Measurements from ENCODE around the gene PPAN. TPM values are rescaled to one million over a fixed set of nuclear protein-coding genes. Genes with fewer than 3 reads are reported as not detected.

Gene PPAN
- polyA plus RNA-seq, 3 donors: 25.6 to 31.1 (median 25.8) TPM

Other genes starting within 250 kb of the PPAN start
- 10 to 100 TPM; 17.0 to 21.3 (median 18.7) TPM for gene OLFM2, start 169.8 kb upstream of the PPAN start, polyA plus RNA-seq (ENCODE audit: insufficient read length in 3 of 3)
- gene COL5A3, start 95.9 kb upstream of the PPAN start, polyA plus RNA-seq (ENCODE audit: insufficient read length in 3 of 3): under 1 TPM; 0.46 to 0.68 (median 0.60) TPM
- gene RDH8, start 92.9 kb upstream of the PPAN start, polyA plus RNA-seq (ENCODE audit: insufficient read length in 3 of 3): not detected
- 10 to 100 TPM; 19.9 to 21.5 (median 20.8) TPM for gene SHFL, start 20.0 kb upstream of the PPAN start, polyA plus RNA-seq (ENCODE audit: insufficient read length in 3 of 3)
- gene ANGPTL6, start 3.7 kb upstream of the PPAN start, polyA plus RNA-seq (ENCODE audit: insufficient read length in 3 of 3): 1 to 10 TPM; 1.6 to 2.3 (median 2.0) TPM
- 10 to 100 TPM in 2 of 3 donors, 1 to 10 TPM in 1; 8.9 to 11.6 (median 10.5) TPM for gene P2RY11, start 5.3 kb downstream of the PPAN start, polyA plus RNA-seq (ENCODE audit: insufficient read length in 3 of 3)
- gene EIF3G, start 13.5 kb downstream of the PPAN start, polyA plus RNA-seq (ENCODE audit: insufficient read length in 3 of 3): 100 to 1,000 TPM; 186 to 204 (median 191) TPM
- 100 to 1,000 TPM in 2 of 3 donors, 10 to 100 TPM in 1; 99.0 to 106 (median 102) TPM for gene DNMT1, start 88.6 kb downstream of the PPAN start, polyA plus RNA-seq (ENCODE audit: insufficient read length in 3 of 3)
- gene S1PR2, start 125.0 kb downstream of the PPAN start, polyA plus RNA-seq (ENCODE audit: insufficient read length in 3 of 3): 10 to 100 TPM in 2 of 3 donors, 1 to 10 TPM in 1; 9.6 to 10.8 (median 10.2) TPM
- 10 to 100 TPM; 30.8 to 34.6 (median 30.8) TPM for gene MRPL4, start 145.9 kb downstream of the PPAN start, polyA plus RNA-seq (ENCODE audit: insufficient read length in 3 of 3)
- 1 to 10 TPM; 5.8 to 6.5 (median 6.3) TPM for gene ICAM1, start 164.8 kb downstream of the PPAN start, polyA plus RNA-seq (ENCODE audit: insufficient read length in 3 of 3)
- gene ICAM4, start 180.6 kb downstream of the PPAN start, polyA plus RNA-seq (ENCODE audit: insufficient read length in 3 of 3): under 1 TPM in 2 of 3 donors, not detected in 1; 0.21 to 0.55 TPM
- under 1 TPM; 0.08 to 0.18 (median 0.10) TPM for gene ICAM5, start 183.6 kb downstream of the PPAN start, polyA plus RNA-seq (ENCODE audit: insufficient read length in 3 of 3)
- 1 to 10 TPM; 2.9 to 3.9 (median 3.4) TPM for gene ZGLP1, start 203.5 kb downstream of the PPAN start, polyA plus RNA-seq (ENCODE audit: insufficient read length in 3 of 3)
- gene FDX2, start 209.7 kb downstream of the PPAN start, polyA plus RNA-seq (ENCODE audit: insufficient read length in 3 of 3): 10 to 100 TPM; 15.4 to 19.3 (median 18.0) TPM
- 10 to 100 TPM; 17.9 to 22.8 (median 22.6) TPM for gene RAVER1, start 227.2 kb downstream of the PPAN start, polyA plus RNA-seq (ENCODE audit: insufficient read length in 3 of 3)
- 10 to 100 TPM in 1 of 3 donors, 1 to 10 TPM in 2; 7.4 to 10.7 (median 8.4) TPM for gene ICAM3, start 233.3 kb downstream of the PPAN start, polyA plus RNA-seq (ENCODE audit: insufficient read length in 3 of 3)